Aorta (tissue), 5 donors: ENCODE data around the gene ZBTB48. TPM values are rescaled to one million over a fixed set of nuclear protein-coding genes. Genes with fewer than 3 reads are reported as not detected.

Experiments used
- ATAC-seq: fragments of 200-7000 bp; cut with Tn5 transposase; one replicate; pipeline ENCODE4 v1.9.1; 2022; ENCODE audit warnings: moderate library complexity; ENCODE audit not compliant: low FRiP score
- DNase-seq, 2 donors: peaks; one replicate each; pipeline ENCODE4 v3.0.0-alpha.2; 2020
- H3K27ac ChIP-seq, 2 donors: one replicate each; pipeline ENCODE4 v1.5.1; 2013; ENCODE audit warnings: low read length in 2 of 2, mild to moderate bottlenecking in 2 of 2, moderate library complexity in 2 of 2, control low read depth in 1 of 2, inconsistent platforms in 1 of 2, low read depth in 1 of 2
- H3K27me3 ChIP-seq, 2 donors: one replicate each; pipeline ENCODE4 v1.6.1; 2013; ENCODE audit warnings: control low read depth in 1 of 2, low read length in 1 of 2, mild to moderate bottlenecking in 1 of 2, moderate library complexity in 1 of 2; ENCODE audit not compliant: insufficient read depth in 2 of 2, control insufficient read depth in 1 of 2
- H3K36me3 ChIP-seq, 2 donors: one replicate each; pipeline ENCODE4 v1.6.1; 2013; ENCODE audit warnings: control low read depth in 1 of 2, low read length in 1 of 2, mild to moderate bottlenecking in 1 of 2; ENCODE audit not compliant: insufficient read depth in 2 of 2, control insufficient read depth in 1 of 2
- H3K4me1 ChIP-seq, 2 donors: one replicate each; pipeline ENCODE4 v1.6.1; 2013; ENCODE audit warnings: low read length in 2 of 2, control low read depth in 1 of 2, mild to moderate bottlenecking in 1 of 2, moderate library complexity in 1 of 2; ENCODE audit not compliant: insufficient read depth in 2 of 2, control insufficient read depth in 1 of 2
- H3K4me3 ChIP-seq, 2 donors: one replicate each; pipeline ENCODE4 v1.5.1; 2013; ENCODE audit warnings: low read length in 2 of 2, control low read depth in 1 of 2, mild to moderate bottlenecking in 1 of 2
- H3K9me3 ChIP-seq: one replicate; pipeline ENCODE4 v1.6.1; 2013; ENCODE audit warnings: mild to moderate bottlenecking, low read length; ENCODE audit not compliant: control insufficient read depth
- WGBS, 2 donors: extraction: QIAGEN DNeasy Blood & Tissue Kit; methylation state at CpG; one replicate each; pipeline ENCODE4 v1.1.7; 2013; 5-methylcytosine and 5-hydroxymethylcytosine counted together
- intact Hi-C, 2 donors: fragments of 100-400 bp; cut with DNase I; formaldehyde crosslinking; loops; one replicate each; pipeline versions ENCODE4 v1.14.2 to v1.15.0; 2022
- polyA plus RNA-seq, 2 donors: library from polyadenylated mRNA; stranded (reverse); fragments of 200-250 nt; gene quantifications; one replicate each; pipeline ENCODE4 v1.2.3, GENCODE V29; 2013
- total RNA-seq, 2 donors: library from RNA; stranded (reverse); fragmentation: NEBNext Ultra II Directional; extraction: Animal tissue kit (Norgen Biotek cat#: 25700); gene quantifications; one replicate each; pipeline ENCODE4 v1.2.1, GENCODE V29; 2021
- donor health status: healthy with polysubstance abuse.
- donor health status: Bipolar disorder and iron deficiency.
- donor health status: DM: no; HTN: no; CAD: no.
- donor health status: DM: no; HTN: no; CAD: no.
- donor health status: DM: yes; HTN: yes; CAD: no.

The ZBTB48 gene
- total and polyA plus RNA-seq, 4 donors, result 20.6 to 204 (median 27.6) TPM

DNA sequence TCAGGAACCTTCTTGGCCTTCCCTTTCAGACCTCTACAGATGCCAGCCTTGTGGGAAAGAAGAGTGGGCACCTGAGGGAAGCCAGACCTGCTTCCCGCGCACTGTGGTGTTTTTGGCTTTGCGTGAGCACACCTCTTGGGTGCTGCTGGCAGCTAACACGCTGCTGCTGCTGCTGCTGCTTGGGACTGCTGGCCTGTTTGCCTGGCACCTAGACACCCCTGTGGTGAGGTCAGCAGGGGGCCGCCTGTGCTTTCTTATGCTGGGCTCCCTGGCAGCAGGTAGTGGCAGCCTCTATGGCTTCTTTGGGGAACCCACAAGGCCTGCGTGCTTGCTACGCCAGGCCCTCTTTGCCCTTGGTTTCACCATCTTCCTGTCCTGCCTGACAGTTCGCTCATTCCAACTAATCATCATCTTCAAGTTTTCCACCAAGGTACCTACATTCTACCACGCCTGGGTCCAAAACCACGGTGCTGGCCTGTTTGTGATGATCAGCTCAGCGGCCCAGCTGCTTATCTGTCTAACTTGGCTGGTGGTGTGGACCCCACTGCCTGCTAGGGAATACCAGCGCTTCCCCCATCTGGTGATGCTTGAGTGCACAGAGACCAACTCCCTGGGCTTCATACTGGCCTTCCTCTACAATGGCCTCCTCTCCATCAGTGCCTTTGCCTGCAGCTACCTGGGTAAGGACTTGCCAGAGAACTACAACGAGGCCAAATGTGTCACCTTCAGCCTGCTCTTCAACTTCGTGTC, 995 bp upstream of the ZBTB48 start:
- H3K4me1 ChIP-seq, result no peaks in the 10 kb centered on the region
- H3K36me3 ChIP-seq, result no peaks in the 10 kb centered on the region
- DNase-seq, result no peak
- no peak overlapping the region for H3K4me3 ChIP-seq
- no peaks in the 10 kb centered on the region for H3K9me3 ChIP-seq
- no peaks in the 10 kb centered on the region for H3K27me3 ChIP-seq
- no peak for ATAC-seq
- WGBS, 2 donors, result 84 to 91% methylated on average over 14 of the region's 14 CpGs
- intact Hi-C loops, result no loop called here
- peak overlapping the region in 1 of 2 donors; percentile 86 for H3K27ac ChIP-seq

DNA sequence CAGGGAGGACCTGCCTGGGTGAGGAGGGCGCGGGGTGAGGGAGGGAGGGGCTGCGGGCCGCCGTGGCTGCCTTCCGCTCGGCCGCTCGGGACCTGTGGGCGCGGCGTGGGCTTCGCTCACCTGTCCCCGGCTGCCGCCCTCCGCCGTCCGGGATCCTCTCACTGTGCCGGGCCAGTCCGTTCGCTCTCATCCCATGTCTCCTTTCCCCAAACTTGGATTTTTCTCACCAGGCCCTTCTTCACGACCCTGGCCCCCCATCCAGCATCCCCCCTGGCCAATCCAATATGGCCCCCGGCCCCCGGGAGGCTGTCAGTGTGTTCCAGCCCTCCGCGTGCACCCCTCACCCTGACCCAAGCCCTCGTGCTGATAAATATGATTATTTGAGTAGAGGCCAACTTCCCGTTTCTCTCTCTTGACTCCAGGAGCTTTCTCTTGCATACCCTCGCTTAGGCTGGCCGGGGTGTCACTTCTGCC, 362 bp downstream of the ZBTB48 start:
- intact Hi-C loops, result loop anchor here in 1 of 2 donors (5.0 kb wide), 1 partner anchor 47 kb away; no protein-coding TSS in a partner anchor
- peak overlapping the region in 1 of 2 donors; percentile 67 for H3K27ac ChIP-seq
- 0 to 1% methylated on average over 24 to 30 of the region's 30 CpGs for WGBS, 2 donors

DNA sequence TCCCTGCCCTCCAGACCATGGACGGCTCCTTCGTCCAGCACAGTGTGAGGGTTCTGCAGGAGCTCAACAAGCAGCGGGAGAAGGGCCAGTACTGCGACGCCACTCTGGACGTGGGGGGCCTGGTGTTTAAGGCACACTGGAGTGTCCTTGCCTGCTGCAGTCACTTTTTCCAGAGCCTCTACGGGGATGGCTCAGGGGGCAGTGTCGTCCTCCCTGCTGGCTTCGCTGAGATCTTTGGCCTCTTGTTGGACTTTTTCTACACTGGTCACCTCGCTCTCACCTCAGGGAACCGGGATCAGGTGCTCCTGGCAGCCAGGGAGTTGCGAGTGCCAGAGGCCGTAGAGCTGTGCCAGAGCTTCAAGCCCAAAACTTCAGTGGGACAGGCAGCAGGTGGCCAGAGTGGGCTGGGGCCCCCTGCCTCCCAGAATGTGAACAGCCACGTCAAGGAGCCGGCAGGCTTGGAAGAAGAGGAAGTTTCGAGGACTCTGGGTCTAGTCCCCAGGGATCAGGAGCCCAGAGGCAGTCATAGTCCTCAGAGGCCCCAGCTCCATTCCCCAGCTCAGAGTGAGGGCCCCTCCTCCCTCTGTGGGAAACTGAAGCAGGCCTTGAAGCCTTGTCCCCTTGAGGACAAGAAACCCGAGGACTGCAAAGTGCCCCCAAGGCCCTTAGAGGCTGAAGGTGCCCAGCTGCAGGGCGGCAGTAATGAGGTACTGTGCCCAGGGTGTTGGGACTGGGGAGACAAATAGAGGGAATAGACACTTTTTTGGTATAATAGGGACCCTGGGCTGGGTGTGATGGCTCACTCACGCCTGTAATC, 1.0 kb downstream of the ZBTB48 start:
- H3K9me3 ChIP-seq, result no peaks in the 10 kb centered on the region
- H3K27ac ChIP-seq, result peak overlapping the region in 1 of 2 donors; percentile 67
- peak overlapping the region; percentile 19 to 64 for H3K4me3 ChIP-seq
- H3K27me3 ChIP-seq, result no peaks in the 10 kb centered on the region
- 14 to 17% methylated on average over 19 of the region's 19 CpGs for WGBS, 2 donors
- intact Hi-C loops, result loop anchor here in 1 of 2 donors (5.0 kb wide), 1 partner anchor 46 kb away; no protein-coding TSS in a partner anchor
- ATAC-seq, result peak; percentile 2
- DNase-seq, result peak in 1 of 2 donors; percentile 58
- H3K36me3 ChIP-seq, result no peaks in the 10 kb centered on the region
- no peaks in the 10 kb centered on the region for H3K4me1 ChIP-seq

More for the DNA sequence above, 362 bp downstream of the ZBTB48 start:
- no peaks in the 10 kb centered on the region for H3K9me3 ChIP-seq
- DNase-seq (no peak), ATAC-seq (peak; percentile 5)
- H3K4me3 ChIP-seq, result peak overlapping the region; percentile 19 to 64
- H3K4me1 ChIP-seq, result no peaks in the 10 kb centered on the region
- no peaks in the 10 kb centered on the region for H3K27me3 ChIP-seq
- no peaks in the 10 kb centered on the region for H3K36me3 ChIP-seq

DNA sequence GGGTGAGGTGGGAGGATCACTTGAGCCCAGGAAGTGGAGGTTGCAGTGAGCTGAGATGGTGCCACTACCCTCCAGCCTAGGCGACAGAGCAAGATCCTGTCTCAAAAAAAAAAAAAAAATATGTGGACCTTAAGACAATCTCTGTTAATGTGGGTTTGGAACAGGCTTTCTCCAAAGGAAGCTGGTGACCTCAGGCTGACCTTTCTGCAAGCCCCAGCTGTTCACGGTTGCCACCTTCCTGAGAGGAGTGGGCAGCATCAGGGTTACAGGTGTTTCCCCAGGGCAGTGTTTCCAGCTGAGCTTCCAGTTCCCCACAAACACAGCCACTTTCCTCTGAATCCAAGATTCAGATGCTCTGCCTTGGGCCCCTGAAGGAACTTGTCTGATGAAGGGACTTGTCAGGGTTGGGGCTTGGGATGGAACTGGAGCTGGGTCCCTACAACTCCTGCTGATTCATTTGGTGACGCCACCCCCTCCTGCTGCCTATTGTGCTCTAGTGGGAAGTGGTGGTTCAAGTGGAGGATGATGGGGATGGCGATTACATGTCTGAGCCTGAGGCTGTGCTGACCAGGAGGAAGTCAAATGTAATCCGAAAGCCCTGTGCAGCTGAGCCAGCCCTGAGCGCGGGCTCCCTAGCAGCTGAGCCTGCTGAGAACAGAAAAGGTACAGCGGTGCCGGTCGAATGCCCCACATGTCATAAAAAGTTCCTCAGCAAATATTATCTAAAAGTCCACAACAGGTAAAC, 1.9 kb downstream of the ZBTB48 start:
- Histone ChIP-seq H3K36me3 (no peaks in the 10 kb centered on the region), H3K4me1 (no peaks in the 10 kb centered on the region), H3K27me3 (no peaks in the 10 kb centered on the region), H3K9me3 (no peaks in the 10 kb centered on the region), H3K27ac (peak overlapping the region in 1 of 2 donors; percentile 14), H3K4me3 (no peak overlapping the region)
- 83 to 86% methylated on average over 10 of the region's 10 CpGs for WGBS, 2 donors
- ATAC-seq (no peak), DNase-seq (peak in 1 of 2 donors; percentile 64)
- intact Hi-C loops, result loop anchor here in 1 of 2 donors (5.0 kb wide), 1 partner anchor 46 kb away; no protein-coding TSS in a partner anchor

DNA sequence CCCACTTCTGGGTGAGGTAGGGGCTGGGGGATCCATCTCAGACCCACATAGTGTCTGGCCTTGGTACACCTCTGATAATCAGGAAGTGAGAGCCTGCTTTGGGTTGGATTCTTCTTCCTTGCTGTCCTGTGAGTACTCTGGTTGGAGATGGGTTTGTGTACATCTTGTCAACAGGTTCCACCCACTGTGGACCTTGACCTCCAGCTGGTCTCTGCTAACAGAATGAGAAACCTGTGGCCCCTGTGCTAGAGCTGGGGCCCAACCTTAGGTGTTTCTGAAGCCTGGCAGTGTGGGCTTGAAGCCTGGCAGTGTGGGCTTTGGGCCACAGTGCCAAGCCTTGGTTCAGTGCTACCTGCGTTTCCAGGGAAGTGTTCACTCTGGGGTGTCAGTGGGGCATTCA, 2.6 kb downstream of the ZBTB48 start:
- no peak for DNase-seq
- Histone ChIP-seq H3K36me3 (no peaks in the 10 kb centered on the region), H3K4me3 (no peak overlapping the region), H3K27ac (no peak overlapping the region), H3K27me3 (no peaks in the 10 kb centered on the region), H3K4me1 (peaks cover 0 to 3% of the 10 kb centered on the region in 2 donors), H3K9me3 (no peaks in the 10 kb centered on the region)
- intact Hi-C loops, result loop anchor here in 1 of 2 donors (5.0 kb wide), 1 partner anchor 45 kb away; no protein-coding TSS in a partner anchor
- WGBS, 2 donors, result 69 to 77% methylated on average over 1 of the region's 1 CpG
- ATAC-seq, result no peak

DNA sequence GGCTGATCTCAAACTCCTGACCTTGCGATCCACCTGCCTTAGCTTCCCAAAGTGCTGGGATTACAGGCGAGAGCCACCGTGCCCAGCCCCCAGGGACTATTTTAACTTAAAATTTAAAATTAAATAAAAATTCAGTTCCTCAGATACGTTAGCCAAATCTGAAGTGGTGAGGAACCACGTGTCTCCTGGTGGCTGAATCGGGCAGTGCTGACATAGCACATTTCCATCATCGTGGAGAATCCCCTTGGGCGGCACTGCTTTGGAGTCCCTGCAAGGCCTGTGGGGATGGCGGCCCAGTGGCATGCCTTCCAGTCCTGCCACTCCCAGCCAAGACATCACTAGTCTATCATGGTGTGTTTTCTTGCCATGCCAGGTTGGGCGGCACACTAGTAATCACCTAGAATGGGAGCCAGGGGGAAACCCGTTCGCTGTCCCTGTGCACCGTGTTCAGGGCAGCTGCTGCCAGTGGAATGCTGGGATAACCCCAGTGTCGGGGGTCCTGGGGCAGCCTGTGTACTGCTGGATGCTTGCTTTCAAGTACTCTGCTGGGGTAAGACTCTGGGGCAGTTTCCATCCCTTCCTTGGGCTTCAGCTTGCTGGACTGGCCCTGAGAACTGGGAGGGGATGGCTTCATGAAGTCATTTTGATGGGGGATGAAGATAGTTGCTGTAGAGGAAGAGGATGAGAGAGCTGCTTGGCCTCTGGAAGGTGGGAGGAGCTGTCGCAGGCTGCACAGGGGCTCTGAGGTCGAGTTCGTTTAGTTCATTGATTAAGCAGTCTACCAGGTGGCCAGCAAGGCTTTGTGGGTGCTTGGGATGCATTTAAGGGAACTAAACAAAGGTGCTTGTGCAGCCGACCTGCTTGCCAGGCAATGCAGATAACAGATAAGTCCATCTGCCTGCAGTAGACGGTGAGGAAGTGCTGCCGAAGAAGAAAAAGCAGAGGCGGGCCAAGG, 4.6 kb downstream of the ZBTB48 start:
- ATAC-seq (no peak), DNase-seq (no peak)
- H3K4me1 ChIP-seq, result peaks cover 0 to 3% of the 10 kb centered on the region in 2 donors
- H3K4me3 ChIP-seq, result no peak overlapping the region
- no peaks in the 10 kb centered on the region for H3K27me3 ChIP-seq
- intact Hi-C loops, result loop anchor here in 1 of 2 donors (5.0 kb wide), 1 partner anchor 43 kb away; no protein-coding TSS in a partner anchor
- no peak overlapping the region for H3K27ac ChIP-seq
- H3K9me3 ChIP-seq, result no peaks in the 10 kb centered on the region
- 76 to 79% methylated on average over 21 of the region's 21 CpGs for WGBS, 2 donors
- peaks cover 0 to 2% of the 10 kb centered on the region in 2 donors for H3K36me3 ChIP-seq

DNA sequence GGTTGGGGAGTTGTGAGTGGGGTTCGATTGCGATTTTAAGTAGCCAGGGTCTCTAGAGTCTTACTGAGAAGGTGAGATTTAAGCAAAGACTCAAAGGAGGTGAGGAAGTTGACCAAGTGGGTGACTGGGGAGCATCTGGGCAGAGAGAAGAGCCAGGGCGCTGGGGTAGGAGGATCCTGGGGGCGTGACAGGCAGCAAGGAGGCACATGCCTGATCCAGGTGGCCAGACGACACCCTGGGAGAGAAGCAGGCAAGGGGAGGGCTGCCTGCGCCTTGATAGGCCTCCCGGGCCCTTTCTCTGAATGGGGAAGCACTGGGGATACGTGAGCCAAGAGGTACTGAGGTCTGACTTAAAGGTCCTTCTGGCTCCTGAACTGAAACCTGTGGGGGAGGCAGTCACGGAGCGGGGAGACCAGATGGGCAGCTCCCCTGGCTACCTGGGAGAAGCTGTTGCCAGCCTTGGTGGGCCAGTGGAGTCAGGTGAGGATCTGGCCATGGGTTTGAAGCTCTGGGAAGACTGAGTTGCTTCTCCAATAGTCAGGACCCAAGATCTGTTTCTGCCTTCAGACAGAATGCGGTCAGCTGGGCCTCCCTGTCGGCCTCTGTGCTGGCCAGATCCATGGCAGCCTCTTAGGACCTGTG, 5.4 kb downstream of the ZBTB48 start:
- no peaks in the 10 kb centered on the region for H3K27me3 ChIP-seq
- ATAC-seq (no peak), DNase-seq (no peak)
- intact Hi-C loops, result no loop called here
- H3K9me3 ChIP-seq, result no peaks in the 10 kb centered on the region
- no peak overlapping the region for H3K4me3 ChIP-seq
- peaks cover 0 to 2% of the 10 kb centered on the region in 2 donors for H3K36me3 ChIP-seq
- H3K27ac ChIP-seq, result no peak overlapping the region
- 87 to 90% methylated on average over 12 of the region's 12 CpGs for WGBS, 2 donors
- H3K4me1 ChIP-seq, result peaks cover 0 to 3% of the 10 kb centered on the region in 2 donors
